Measurements from ENCODE around the gene ZNF526.
"Not testable (repeated sequence)": the region's sequence is repeated elsewhere in the genome, so short reads cannot be mapped to it uniquely, and the experiment has no call there.

The ZNF526 gene

GRCh38 chr19:42248270-42249148 lies 28.4 kb downstream of the ZNF526 start:
- DNase-seq, result no peak

- DNase-seq, result no peak
Observed at GRCh38 chr19:42249149-42249750, 29.1 kb downstream of the ZNF526 start.

GRCh38 chr19:42249769-42250168 lies 29.7 kb downstream of the ZNF526 start:
- DNase-seq, result no peak

- no peak for DNase-seq
Observed at GRCh38 chr19:42250183-42250665, 30.1 kb downstream of the ZNF526 start.

- no peak for DNase-seq
Observed at GRCh38 chr19:42250666-42251531, 30.8 kb downstream of the ZNF526 start.

GRCh38 chr19:42251572-42252358 lies 31.7 kb downstream of the ZNF526 start:
- no peak for DNase-seq

GRCh38 chr19:42252365-42253244 lies 32.5 kb downstream of the ZNF526 start:
- DNase-seq, result no peak

GRCh38 chr19:42253245-42254088 lies 33.4 kb downstream of the ZNF526 start:
- peak; percentile 91 for DNase-seq

- peak; percentile 91 for DNase-seq
Observed at GRCh38 chr19:42254089-42254849, 34.2 kb downstream of the ZNF526 start.

GRCh38 chr19:42254850-42255765 lies 35.0 kb downstream of the ZNF526 start, which contains the start of gene ERF:
TSS of gene ERF (minus strand) at chr19:42255128. CDS start at chr19:42254999, 129 bp downstream.
- peak; percentile 94 for DNase-seq

GRCh38 chr19:42255766-42256745 lies 35.9 kb downstream of the ZNF526 start:
- peak; percentile 81 for DNase-seq

GRCh38 chr19:42257842-42258241 lies 37.7 kb downstream of the ZNF526 start:
- DNase-seq, result not testable (repeated sequence)

- DNase-seq, result no peak
Observed at GRCh38 chr19:42261763-42262162, 41.7 kb downstream of the ZNF526 start.

- DNase-seq, result not testable (repeated sequence)
Observed at GRCh38 chr19:42266105-42266504, 46.0 kb downstream of the ZNF526 start.

- DNase-seq, result not testable (repeated sequence)
Observed at GRCh38 chr19:42266928-42267603, 47.0 kb downstream of the ZNF526 start.

- DNase-seq, result peak; percentile 63
Observed at GRCh38 chr19:42267644-42268141, 47.6 kb downstream of the ZNF526 start.
